NCI-H1417 treated with DMSO at 0.1 percent for 48 hours (cell line): Measurements from ENCODE around the gene FOXP1.
"Not testable (repeated sequence)": the region's sequence is repeated elsewhere in the genome, so short reads cannot be mapped to it uniquely, and the experiment has no call there.

Experiments used
- DNase-seq: peaks from one replicate; lab custom pipeline; 2025; lab: John Stamatoyannopoulos, UW

The FOXP1 gene

GRCh38 chr3:71530903-71531530 is 52.5 kb downstream of the FOXP1 start:
- DNase-seq = no peak

DNA sequence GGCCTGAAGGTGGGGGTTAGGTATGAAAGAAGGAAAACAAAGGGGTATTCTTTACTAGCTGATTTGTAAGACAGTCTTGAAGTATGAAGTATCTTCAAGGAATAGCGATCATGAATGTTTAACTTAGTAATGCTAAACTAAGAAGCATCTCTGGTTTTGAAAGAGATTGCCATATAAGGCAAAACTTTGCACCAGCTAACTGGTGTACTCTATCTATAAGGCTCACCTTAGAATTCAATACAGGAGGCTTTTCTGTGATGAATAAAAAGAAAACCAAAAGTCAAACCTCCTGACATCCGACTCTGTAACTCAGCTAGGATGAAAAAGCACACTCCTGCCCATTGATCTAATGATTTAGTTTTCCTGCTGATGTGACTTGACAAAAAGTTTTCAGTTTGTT is 54.7 kb downstream of the FOXP1 start:
- DNase-seq = no peak

DNA sequence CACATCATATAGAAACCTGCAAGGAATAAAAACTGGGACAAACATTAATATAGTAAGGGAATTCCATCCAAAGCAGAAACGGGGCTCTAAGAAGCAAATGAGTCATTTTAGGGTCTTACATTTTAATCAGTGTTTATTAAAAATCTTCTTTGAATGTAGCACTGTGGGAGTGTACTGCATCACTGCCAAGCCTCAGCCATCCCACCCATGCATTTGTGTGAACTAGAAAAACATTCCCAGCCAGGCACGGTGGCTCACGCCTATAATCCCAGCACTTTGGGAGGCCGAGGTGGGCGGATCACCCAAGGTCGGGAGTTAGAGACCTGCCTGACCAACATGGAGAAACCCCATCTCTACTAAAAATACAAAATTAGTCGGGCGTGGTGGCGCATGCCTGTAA is 57.1 kb downstream of the FOXP1 start:
- DNase-seq = not testable (repeated sequence)

GRCh38 chr3:71525391-71525790 is 58.1 kb downstream of the FOXP1 start:
- no peak for DNase-seq

- no peak for DNase-seq
Measured at GRCh38 chr3:71524672-71525071, 58.9 kb downstream of the FOXP1 start.

DNA sequence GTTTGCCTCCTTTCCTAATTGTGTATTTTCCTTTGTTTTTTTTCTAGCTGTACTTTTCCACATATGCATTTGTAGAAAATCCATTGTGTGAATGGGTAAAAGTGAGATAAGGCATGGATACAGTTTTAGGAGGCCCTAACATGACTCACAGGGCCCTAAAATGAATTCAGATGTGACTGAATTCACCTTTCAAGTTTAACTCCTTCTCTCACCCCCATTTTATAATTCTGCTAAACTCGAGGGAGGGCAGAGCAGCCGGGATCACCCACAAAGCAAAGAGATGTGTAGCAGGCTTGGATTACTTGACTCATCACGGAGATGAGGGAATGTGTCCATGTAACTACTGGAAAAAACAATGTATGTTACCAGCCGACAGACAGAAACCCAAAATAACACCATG is 59.9 kb downstream of the FOXP1 start:
- no peak for DNase-seq

DNA sequence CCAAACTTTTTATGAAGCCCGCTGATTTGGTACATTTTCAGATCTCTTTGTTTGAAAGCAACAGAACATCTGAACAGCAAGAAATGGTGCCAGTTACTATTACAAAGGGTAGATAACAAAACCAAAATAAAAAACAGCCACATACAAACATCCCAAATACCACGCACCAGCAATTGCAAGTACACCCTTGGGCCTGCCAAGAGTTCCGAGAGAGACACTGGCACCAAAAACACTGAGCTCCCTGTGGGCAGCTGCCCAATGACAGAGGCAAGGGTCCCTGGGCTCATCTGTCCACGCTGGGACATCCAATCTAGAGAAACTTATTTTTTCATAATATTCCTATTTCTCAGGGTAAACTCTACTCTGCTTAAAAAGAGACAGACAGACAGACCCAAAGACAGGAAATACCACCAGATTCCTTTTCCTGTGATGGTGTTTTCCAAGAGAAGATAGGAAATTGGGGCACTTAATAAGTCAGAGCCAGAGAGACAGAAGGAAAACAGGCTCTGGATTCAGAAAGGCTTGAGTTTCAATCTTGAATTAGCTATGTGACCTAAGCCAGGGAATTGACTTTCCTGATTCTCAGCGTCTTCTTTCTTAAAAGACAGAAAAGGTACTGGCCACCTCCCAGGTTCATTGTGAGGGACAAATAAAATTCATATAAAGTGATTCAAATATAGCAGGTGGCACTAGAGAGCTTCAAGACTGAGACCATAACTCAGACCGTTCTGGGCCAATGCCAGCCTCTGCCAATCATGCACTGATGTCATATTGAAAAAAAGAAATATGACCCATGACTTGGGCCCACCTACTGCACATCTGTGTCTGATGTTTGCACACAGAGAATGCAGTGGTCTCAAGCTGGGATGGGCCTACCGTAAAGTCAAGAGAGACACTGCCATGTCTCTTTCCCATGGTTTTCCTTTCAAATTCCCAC is 61.3 kb downstream of the FOXP1 start:
- no peak for DNase-seq

- no peak for DNase-seq
Measured at GRCh38 chr3:71521021-71521352, 62.5 kb downstream of the FOXP1 start.

DNA sequence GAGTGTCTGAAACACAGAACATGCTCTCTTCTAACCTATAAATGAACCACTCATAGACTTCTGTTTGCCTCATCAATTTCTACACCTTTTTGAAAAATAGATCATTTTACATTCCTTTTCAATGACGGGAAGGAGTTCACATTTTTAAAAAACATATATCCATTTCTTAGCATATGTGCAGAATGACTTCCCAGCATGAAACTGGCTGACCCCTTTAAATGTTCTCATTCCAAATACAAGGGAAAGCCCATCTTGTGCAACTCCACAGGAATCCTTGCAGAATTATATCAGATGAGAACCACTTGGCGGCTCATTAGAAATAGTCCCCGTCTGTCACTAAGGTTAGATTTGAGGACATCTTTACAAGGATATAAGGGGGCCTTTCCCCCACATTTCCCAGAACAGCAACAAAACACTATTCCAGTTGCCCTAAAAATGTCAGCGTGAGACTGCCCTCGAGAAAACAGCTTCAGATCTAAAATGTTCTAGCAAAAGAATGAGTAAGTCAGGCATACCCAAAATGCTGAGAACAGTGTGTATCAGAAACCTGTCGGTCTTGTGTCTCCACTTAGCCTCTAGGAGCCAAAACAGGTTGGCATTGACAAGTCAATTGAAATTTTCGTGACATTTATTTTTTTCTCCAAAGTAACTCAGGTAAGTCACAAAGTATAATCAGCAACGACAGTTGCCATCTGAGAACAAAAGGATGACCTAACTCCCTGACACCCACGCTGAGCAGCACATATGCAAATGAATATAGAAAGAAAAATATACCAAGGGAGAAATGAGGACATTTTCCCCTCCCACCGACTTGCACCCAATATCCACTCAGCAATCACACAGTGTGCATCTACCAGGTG is 63.1 kb downstream of the FOXP1 start:
- DNase-seq = no peak

DNA sequence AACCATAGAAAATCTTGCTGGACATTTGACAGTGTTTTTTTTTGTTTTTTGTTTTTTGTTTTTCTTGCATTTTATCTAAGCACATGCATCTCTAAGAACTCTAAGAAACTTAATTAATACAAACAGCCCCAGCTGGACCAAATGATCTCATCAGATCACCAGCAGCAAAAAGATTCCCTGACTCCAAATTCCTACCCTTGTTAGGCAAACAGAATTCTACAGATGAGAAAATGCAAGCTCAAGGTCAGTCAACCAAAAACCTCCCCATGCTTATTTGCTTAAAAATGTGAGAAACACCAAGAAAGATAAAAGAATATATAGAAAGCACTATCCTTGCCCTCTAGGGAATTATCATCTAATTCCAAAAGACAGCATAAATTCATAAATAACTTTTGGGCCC is 65.4 kb downstream of the FOXP1 start:
- DNase-seq = no peak

- no peak for DNase-seq
Measured at GRCh38 chr3:71517271-71517791, 66.2 kb downstream of the FOXP1 start.

- no peak for DNase-seq
Measured at GRCh38 chr3:71515636-71516365, 67.7 kb downstream of the FOXP1 start.

- DNase-seq = no peak
Measured at GRCh38 chr3:71514621-71515020, 68.9 kb downstream of the FOXP1 start.

GRCh38 chr3:71513515-71513914 is 70.0 kb downstream of the FOXP1 start:
- DNase-seq = no peak

GRCh38 chr3:71513081-71513480 is 70.4 kb downstream of the FOXP1 start:
- DNase-seq = no peak

GRCh38 chr3:71512544-71512943 is 71.0 kb downstream of the FOXP1 start:
- DNase-seq = no peak

GRCh38 chr3:71512000-71512399 is 71.5 kb downstream of the FOXP1 start:
- no peak for DNase-seq

GRCh38 chr3:71511446-71511845 is 72.1 kb downstream of the FOXP1 start:
- DNase-seq = no peak

DNA sequence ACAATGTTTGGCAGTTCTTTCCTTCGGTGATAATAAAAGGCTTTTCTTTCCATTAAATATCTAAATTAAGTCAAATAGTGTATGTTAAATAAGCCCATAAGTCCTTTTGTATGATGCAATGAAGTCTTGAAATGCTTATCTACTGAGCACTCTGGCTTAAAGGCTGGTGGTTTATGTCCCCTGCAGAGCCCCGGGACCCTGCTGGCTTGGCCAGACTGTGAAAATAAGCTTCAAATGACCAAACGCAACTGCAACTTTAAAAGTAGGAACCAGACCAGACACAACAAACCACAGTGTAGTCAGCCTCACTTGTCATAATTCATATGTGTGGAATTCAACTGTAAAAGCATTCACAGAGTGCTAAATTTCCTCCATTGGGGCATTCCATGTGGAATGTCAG is 72.5 kb downstream of the FOXP1 start:
- no peak for DNase-seq

DNA sequence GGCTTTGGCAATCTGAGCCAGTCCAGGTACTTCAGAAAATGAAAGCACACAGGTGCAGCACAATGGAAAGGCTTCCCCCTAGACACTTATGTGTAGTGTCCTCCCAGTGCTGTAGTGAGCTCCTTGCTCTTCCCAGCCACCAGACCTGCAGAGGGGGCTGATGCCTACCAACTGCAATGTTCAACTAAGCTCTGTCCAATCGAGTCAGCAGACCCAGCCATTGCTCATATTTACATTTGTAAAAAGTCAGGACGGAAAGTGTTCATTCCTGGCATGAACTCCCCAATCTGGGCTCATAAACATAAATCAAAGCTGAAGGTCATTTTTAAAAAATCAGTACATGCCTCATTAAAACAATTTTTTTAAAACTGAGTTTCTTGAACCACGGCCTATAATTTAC is 73.0 kb downstream of the FOXP1 start:
- DNase-seq = no peak

DNA sequence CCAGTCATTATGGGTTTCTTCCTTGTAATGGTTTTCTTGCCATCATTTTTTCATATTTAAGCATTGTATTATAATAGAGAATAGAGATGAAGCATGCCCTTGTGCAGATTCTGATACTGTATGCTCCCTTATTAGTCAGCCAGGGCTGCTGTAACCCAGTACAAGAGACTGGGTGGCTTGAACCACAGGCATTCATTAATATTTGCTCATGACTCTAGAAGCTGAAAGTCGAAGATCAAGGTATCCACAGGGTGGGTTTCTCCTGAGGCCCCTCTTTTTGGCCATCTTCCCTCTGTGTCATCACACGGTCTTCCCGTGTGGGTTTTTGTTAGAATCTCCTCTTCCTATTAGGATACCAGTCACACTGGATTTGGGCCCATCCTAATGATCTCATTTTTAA is 74.5 kb downstream of the FOXP1 start:
- DNase-seq = no peak
